Smooth muscle cell (in vitro differentiated cells): ENCODE results near the gene BMERB1. TPM values are rescaled to one million over a fixed set of nuclear protein-coding genes. Genes with fewer than 3 reads are reported as not detected.
"Not testable (repeated sequence)": the region's sequence is repeated elsewhere in the genome, so short reads cannot be mapped to it uniquely, and the experiment has no call there.

ENCODE experiments used
- DNase-seq: peaks from one replicate; lab custom pipeline; 2025; ENCODE audit not compliant: unreplicated experiment; lab: John Stamatoyannopoulos, UW
- H2AFZ ChIP-seq: fragments of 200-600 bp; sonication (generic); 2 replicates; pipeline ENCODE4 v1.6.0; 2016; ENCODE audit warnings: antibody characterized with exemption, low read depth, mild to moderate bottlenecking
- H3F3A ChIP-seq: fragments of 200-600 bp; sonication (generic); 2 replicates; pipeline ENCODE4 v1.6.0; 2017; ENCODE audit warnings: antibody characterized with exemption, low read depth
- H3K27ac ChIP-seq: fragments of 200-600 bp; sonication (generic); 2 replicates; pipeline ENCODE4 v1.5.1; 2016; ENCODE audit warnings: low read depth, mild to moderate bottlenecking
- H3K27me3 ChIP-seq: fragments of 200-600 bp; sonication (generic); 2 replicates; pipeline ENCODE4 v1.6.1; 2016; ENCODE audit warnings: low read depth, mild to moderate bottlenecking
- H3K36me3 ChIP-seq: fragments of 200-600 bp; sonication (generic); 2 replicates; pipeline ENCODE4 v1.5.1; 2016; ENCODE audit warnings: low read depth
- H3K4me1 ChIP-seq: fragments of 200-600 bp; sonication (generic); 2 replicates; pipeline ENCODE4 v1.5.1; 2016; ENCODE audit warnings: low read depth
- H3K4me2 ChIP-seq: fragments of 200-600 bp; sonication (generic); 2 replicates; pipeline ENCODE4 v1.6.0; 2016; ENCODE audit warnings: mild to moderate bottlenecking
- H3K4me3 ChIP-seq: fragments of 200-600 bp; sonication (generic); 2 replicates; pipeline ENCODE4 v1.5.1; 2016; ENCODE audit warnings: mild to moderate bottlenecking
- H3K79me2 ChIP-seq: fragments of 200-600 bp; sonication (generic); 2 replicates; pipeline ENCODE4 v1.6.0; 2016; ENCODE audit warnings: low read depth, mild to moderate bottlenecking
- H3K9ac ChIP-seq: fragments of 200-600 bp; sonication (generic); 2 replicates; pipeline ENCODE4 v1.6.0; 2016; ENCODE audit warnings: low read depth
- H3K9me3 ChIP-seq: fragments of 200-600 bp; sonication (generic); replicated peaks from 2 replicates; pipeline ENCODE4 v1.5.1; 2016; ENCODE audit warnings: low read depth
- H4K20me1 ChIP-seq: fragments of 200-600 bp; sonication (generic); 2 replicates; pipeline ENCODE4 v1.6.0; 2016; ENCODE audit warnings: low read depth
- WGBS: methylation state at CpG from one replicate; pipeline ENCODE4 v1.1.7; 2016; ENCODE audit warnings: low lambda C conversion rate; 5-methylcytosine and 5-hydroxymethylcytosine counted together
- polyA plus RNA-seq: library from polyadenylated mRNA; unstranded; fragments of >200 nt; fragmentation: Nextera tagmentation; extraction: Ambion mirVana; gene quantifications from 2 replicates; pipeline ENCODE4 v1.2.1, GENCODE V29; 2016
- total RNA-seq: library from RNA; depleted of rRNA; stranded (reverse); fragments of >200 nt; gene quantifications from 2 replicates; pipeline ENCODE4 v1.2.3, GENCODE V29; 2014
- TF ChIP-seq, protein P1 (sequence below): fragments of 200-600 bp; sonication (generic); IDR thresholded peaks from 2 replicates; pipeline ENCODE4 v1.5.1; 2017; ENCODE audit warnings: borderline replicate concordance, mild to moderate bottlenecking, antibody characterized with exemption; ENCODE audit not compliant: insufficient read depth, poor library complexity, severe bottlenecking

Gene BMERB1
- total and polyA plus RNA-seq, 2 experiments from 2014 or later, result 16.5 to 20.0 TPM

DNA sequence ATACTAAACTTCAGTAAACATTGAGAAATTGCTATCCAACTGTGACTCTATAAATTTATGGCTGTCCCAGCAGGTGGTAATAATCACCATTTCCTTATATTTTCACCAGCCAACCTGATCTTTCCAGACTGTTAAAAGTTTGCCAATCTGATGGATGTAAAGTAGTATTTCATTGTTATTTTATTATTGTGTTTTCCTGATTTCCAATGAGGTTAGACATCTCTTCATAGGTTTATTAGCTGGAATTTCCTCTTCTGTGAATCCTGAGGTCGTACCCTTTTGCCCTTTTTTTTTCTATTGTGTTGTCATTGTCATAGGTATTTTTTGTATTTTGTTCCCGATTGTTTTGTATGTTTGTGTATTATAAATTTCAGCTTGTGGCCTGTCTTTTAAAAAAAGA is 31.7 kb downstream of the BMERB1 start:
- no peaks in the 10 kb centered on the region for H3F3A ChIP-seq
- WGBS, result 95% methylated on average over 2 of the region's 2 CpGs
- H2AFZ ChIP-seq, result no peak overlapping the region
- H3K4me1 ChIP-seq, result no peaks in the 10 kb centered on the region
- H3K9ac ChIP-seq, result no peak overlapping the region
- H3K79me2 ChIP-seq, result no peaks in the 10 kb centered on the region
- H3K4me2 ChIP-seq, result no peak overlapping the region
- TF ChIP-seq, protein P1, sequence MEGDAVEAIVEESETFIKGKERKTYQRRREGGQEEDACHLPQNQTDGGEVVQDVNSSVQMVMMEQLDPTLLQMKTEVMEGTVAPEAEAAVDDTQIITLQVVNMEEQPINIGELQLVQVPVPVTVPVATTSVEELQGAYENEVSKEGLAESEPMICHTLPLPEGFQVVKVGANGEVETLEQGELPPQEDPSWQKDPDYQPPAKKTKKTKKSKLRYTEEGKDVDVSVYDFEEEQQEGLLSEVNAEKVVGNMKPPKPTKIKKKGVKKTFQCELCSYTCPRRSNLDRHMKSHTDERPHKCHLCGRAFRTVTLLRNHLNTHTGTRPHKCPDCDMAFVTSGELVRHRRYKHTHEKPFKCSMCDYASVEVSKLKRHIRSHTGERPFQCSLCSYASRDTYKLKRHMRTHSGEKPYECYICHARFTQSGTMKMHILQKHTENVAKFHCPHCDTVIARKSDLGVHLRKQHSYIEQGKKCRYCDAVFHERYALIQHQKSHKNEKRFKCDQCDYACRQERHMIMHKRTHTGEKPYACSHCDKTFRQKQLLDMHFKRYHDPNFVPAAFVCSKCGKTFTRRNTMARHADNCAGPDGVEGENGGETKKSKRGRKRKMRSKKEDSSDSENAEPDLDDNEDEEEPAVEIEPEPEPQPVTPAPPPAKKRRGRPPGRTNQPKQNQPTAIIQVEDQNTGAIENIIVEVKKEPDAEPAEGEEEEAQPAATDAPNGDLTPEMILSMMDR, result no peak
- H3K27ac ChIP-seq, result no peak overlapping the region
- no peaks in the 10 kb centered on the region for H3K36me3 ChIP-seq
- no peaks in the 10 kb centered on the region for H3K9me3 ChIP-seq
- H3K27me3 ChIP-seq, result no peaks in the 10 kb centered on the region
- peaks cover 4% of the 10 kb centered on the region for H4K20me1 ChIP-seq
- no peak for DNase-seq
- H3K4me3 ChIP-seq, result no peak overlapping the region

DNA sequence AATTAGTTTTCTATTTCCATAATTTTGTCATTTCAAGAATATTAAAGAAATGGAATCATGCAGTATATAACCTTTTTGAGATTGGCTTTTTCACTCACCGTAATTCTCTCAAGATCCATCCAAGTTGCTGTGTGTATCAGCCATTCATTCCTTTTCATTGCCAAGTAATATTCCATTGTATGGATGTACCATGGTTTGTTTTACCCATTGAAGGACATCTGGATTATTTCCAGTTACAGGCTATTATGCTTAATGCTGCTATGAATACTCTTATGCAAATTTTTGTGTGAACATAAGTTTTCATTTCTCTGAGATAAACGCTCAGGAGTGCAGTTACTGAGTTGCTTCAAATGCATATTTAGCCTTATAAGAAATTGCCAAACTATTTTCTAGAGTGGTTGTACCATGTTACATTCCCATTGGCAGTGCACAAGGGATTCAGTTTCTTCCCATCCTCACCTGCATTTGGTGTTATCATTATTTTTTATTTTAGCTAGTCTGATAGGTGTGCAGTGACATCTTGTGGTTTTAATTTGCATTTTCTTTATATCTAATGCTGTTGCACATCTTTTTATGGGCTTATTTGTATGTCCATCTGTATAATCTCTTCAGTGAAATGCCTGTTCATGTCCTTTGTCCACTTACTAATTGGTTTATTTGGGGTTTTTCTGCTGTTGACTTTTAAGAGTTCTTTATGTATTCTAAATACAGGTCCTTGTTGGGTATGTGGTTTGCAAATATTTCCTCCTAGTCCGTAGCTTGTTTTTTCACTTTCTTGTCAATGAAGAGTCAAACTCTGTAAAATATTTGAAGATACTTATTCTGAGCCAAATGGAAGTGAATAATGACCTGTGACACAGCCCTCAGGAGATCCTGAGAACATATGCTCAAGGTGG is 32.7 kb downstream of the BMERB1 start:
- no peak overlapping the region for H3K4me2 ChIP-seq
- H2AFZ ChIP-seq, result no peak overlapping the region
- H3F3A ChIP-seq, result no peaks in the 10 kb centered on the region
- H3K79me2 ChIP-seq, result no peaks in the 10 kb centered on the region
- no peak overlapping the region for H3K27ac ChIP-seq
- H3K9me3 ChIP-seq, result no peaks in the 10 kb centered on the region
- H3K4me1 ChIP-seq, result no peaks in the 10 kb centered on the region
- H3K27me3 ChIP-seq, result no peaks in the 10 kb centered on the region
- DNase-seq, result no peak
- no peaks in the 10 kb centered on the region for H3K36me3 ChIP-seq
- peaks cover 6% of the 10 kb centered on the region for H4K20me1 ChIP-seq
- WGBS, result 65% methylated on average over 3 of the region's 3 CpGs
- no peak overlapping the region for H3K9ac ChIP-seq
- H3K4me3 ChIP-seq, result no peak overlapping the region
- TF ChIP-seq, protein P1, result peak; percentile 12

DNA sequence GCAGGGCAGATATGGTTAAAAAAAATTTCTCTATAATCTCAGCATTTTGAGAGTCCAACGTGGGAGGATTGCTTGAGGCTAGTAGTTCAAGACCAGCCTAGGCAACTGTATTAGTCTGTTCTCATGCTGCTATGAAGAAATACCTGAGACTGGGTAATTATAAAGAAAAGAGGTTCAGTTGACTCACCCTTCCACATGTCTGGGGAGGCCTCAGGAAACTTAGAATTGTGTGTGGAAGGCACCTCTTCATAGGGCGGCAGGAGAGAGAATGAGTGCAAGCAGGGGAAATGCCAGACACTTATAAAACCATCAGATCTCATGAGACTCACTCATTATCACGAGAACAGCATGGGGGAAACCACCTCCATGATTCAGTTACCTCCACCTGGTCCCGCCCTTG is 42.6 kb downstream of the BMERB1 start:
- 84% methylated on average over 4 of the region's 4 CpGs for WGBS
- not testable (repeated sequence) for H3K4me3 ChIP-seq, H3K9me3 ChIP-seq, H3K27me3 ChIP-seq, H3K27ac ChIP-seq, H2AFZ ChIP-seq, H4K20me1 ChIP-seq, H3F3A ChIP-seq, H3K9ac ChIP-seq, H3K79me2 ChIP-seq, DNase-seq, H3K36me3 ChIP-seq, H3K4me2 ChIP-seq, H3K4me1 ChIP-seq

DNA sequence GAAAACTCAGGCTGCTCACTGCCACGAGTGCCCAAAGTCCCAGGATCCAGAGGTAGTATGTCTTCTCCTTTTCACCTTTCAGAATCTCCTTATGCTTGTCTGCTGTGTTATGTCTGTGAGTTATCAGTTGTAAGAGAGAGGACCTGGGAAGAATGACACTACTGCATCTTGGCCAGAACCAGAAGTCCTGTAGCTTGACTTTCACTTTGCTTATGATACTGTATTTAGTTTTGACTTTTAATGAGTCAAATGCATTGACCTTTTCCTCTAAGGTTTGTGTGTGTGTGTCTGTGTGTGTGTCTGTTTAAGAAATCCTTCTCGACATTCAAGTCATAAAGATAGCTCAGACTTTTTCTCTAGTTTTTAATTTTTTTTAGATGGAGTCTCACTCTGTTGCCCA is 43.4 kb downstream of the BMERB1 start:
- no peak overlapping the region for H3K9ac ChIP-seq
- no peaks in the 10 kb centered on the region for H3K9me3 ChIP-seq
- TF ChIP-seq, protein P1, result no peak
- no peak overlapping the region for H3K4me3 ChIP-seq
- H3F3A ChIP-seq, result peaks cover 3% of the 10 kb centered on the region
- no peak overlapping the region for H3K4me2 ChIP-seq
- no peaks in the 10 kb centered on the region for H3K27me3 ChIP-seq
- no peaks in the 10 kb centered on the region for H4K20me1 ChIP-seq
- H3K79me2 ChIP-seq, result no peaks in the 10 kb centered on the region
- no peak overlapping the region for H3K27ac ChIP-seq
- H3K36me3 ChIP-seq, result no peaks in the 10 kb centered on the region
- WGBS, result 77% methylated on average over 2 of the region's 2 CpGs
- no peak for DNase-seq
- H3K4me1 ChIP-seq, result no peaks in the 10 kb centered on the region
- no peak overlapping the region for H2AFZ ChIP-seq
